ENCODE results near the gene TERC.
A peak's percentile ranks its signal among the peaks of the same experiment; 100 is the strongest.

The TERC gene

GRCh38 chr3:169764882-169765612 lies at the start of gene TERC:
TSS of gene TERC (minus strand) at chr3:169765060.
- DNase-seq (ENCODE audit: low read depth in 2 of 2) = peak; percentile 88 to 89

- peak; percentile 74 to 75 for DNase-seq (ENCODE audit: low read depth in 2 of 2)
Observed at GRCh38 chr3:169813757-169814517, 49.1 kb upstream of the TERC start.

DNA sequence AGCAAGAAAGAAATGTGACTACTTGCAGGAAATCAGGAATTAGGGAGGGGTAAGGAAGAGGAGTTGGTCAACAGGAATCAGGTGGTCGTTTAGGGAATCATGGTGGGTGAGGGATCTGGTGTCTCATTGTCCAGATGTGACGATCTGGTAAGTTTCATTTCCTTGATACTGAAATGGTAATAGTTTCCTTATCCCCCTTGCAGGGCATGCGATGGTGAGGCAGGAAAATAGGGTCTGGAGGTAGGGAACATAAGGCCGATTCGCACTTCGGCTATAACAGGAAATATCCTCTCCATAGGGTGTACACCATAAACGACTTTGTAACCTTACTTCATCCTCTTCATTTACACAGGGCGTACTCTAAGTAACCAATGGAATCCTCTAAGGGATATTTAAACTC lies 48.4 kb upstream of the TERC start:
- no peak for DNase-seq (ENCODE audit: low read depth in 2 of 2)

DNA sequence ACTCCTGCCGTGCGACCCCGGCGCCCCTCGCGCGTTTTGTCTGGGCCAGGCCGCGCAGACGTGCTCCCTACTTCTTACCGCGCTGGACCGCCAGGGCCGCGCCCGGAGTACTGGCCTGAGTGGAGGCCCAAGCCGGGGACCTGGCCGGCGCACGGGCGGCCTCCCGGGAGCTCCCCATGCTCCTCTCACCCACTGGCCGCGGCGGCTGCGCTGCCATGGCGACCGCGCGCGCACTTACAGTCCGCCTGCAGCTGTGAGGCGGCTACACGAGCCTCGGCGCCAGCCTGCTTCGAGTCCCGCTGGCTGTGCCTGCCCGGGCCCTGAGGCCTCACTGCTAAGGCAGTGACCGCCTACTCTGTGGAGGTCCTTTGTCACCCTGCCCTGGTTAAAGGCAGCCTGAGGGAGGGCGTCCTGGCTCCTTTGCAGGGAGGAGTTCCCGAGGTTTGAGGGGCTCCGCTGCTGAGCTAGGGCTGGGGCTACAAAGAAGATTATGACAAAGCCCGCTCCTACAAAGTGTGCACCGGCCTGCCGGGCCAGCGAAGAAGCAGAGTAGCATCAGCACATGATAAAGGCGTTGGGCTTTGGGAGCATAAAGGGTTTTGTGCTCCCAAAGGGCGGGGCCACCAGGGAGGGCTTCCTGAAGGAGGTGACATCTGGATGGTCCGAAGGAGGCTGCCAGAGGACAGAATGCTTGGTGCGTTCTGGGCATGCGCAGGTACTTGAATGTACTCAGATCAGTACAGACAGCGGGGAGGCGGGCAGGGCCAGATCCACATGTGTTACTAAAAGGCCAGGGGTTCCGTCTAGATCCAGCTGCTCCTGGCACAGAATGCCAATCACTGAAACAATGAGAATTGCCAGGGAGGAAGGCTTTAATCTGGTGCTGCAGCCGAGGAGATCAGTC lies 47.7 kb upstream of the TERC start, which contains the start of the genes LRRC34 and LRRIQ4:
Gene LRRC34 (minus strand): TSS at position 573 of the 904 bp plus-strand sequence. CDS start 356 bp downstream, at position 217.
Gene LRRIQ4 (plus strand): TSS at position 539 of the 904 bp plus-strand sequence. CDS start 9,052 bp downstream, outside the sequence.
- DNase-seq (ENCODE audit: low read depth in 2 of 2) = peak; percentile 62 to 64

GRCh38 chr3:169811631-169812331 lies 46.9 kb upstream of the TERC start:
- no peak for DNase-seq (ENCODE audit: low read depth in 2 of 2)

GRCh38 chr3:169809230-169809795 lies 44.5 kb upstream of the TERC start:
- DNase-seq (ENCODE audit: low read depth in 2 of 2) = no peak

GRCh38 chr3:169804681-169805080 lies 39.8 kb upstream of the TERC start:
- DNase-seq (ENCODE audit: low read depth in 2 of 2) = no peak

GRCh38 chr3:169792359-169792758 lies 27.5 kb upstream of the TERC start:
- DNase-seq (ENCODE audit: low read depth in 2 of 2) = no peak

- DNase-seq (ENCODE audit: low read depth in 2 of 2) = no peak
Observed at GRCh38 chr3:169790687-169791429, 26.0 kb upstream of the TERC start.

GRCh38 chr3:169790219-169790618 lies 25.4 kb upstream of the TERC start:
- no peak for DNase-seq (ENCODE audit: low read depth in 2 of 2)

DNA sequence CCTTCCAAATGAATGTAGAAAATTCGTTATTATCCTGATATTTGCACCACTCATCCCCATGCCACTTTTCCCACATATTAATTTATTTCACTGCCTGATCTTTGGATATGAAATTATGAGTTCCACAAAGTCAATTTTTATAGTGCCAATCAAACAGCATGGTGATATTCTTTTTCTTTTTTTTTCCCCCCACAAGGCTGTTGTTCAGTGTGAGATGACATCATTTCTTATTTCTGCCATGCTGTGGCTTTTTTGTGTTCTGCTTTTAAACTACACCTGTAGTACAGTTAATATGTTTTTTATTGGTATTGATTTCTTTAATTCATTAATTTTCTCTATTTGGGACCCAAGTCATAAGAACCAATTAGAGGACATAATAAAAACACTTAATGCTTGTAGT lies 22.9 kb upstream of the TERC start:
- no peak for DNase-seq (ENCODE audit: low read depth in 2 of 2)

GRCh38 chr3:169787120-169787519 lies 22.3 kb upstream of the TERC start:
- no peak for DNase-seq (ENCODE audit: low read depth in 2 of 2)

- no peak for DNase-seq (ENCODE audit: low read depth in 2 of 2)
Observed at GRCh38 chr3:169781209-169781855, 16.5 kb upstream of the TERC start.

GRCh38 chr3:169780742-169781141 lies 15.9 kb upstream of the TERC start:
- DNase-seq (ENCODE audit: low read depth in 2 of 2) = no peak

DNA sequence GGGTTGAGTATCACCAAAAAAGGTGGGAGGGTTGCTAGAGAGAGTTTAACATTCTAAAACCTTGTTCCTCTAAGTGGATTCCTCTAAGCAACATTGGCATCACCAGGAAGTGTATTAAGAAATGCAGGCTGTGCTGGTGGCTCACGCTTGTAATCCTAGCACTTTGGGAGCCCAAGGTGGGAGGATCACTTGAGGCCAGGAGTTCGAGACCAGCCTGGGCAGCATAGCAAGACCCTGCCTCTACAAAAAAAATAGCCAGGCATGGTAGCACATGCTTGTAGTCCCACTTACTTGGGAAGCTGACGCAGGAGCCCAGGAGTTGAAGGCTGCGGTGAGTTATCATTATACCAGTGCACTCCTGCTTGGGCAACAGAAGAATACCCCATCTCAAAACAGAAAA lies 13.0 kb upstream of the TERC start:
- no peak for DNase-seq (ENCODE audit: low read depth in 2 of 2)

- DNase-seq (ENCODE audit: low read depth in 2 of 2) = no peak
Observed at GRCh38 chr3:169774186-169774585, 9.3 kb upstream of the TERC start.

- DNase-seq (ENCODE audit: low read depth in 2 of 2) = peak; percentile 80 to 87
Observed at GRCh38 chr3:169772897-169773816, 8.3 kb upstream of the TERC start, which contains the start of gene MYNN. TSS of gene MYNN (plus strand) at chr3:169773396. CDS start at chr3:169774296, 900 bp downstream.

DNA sequence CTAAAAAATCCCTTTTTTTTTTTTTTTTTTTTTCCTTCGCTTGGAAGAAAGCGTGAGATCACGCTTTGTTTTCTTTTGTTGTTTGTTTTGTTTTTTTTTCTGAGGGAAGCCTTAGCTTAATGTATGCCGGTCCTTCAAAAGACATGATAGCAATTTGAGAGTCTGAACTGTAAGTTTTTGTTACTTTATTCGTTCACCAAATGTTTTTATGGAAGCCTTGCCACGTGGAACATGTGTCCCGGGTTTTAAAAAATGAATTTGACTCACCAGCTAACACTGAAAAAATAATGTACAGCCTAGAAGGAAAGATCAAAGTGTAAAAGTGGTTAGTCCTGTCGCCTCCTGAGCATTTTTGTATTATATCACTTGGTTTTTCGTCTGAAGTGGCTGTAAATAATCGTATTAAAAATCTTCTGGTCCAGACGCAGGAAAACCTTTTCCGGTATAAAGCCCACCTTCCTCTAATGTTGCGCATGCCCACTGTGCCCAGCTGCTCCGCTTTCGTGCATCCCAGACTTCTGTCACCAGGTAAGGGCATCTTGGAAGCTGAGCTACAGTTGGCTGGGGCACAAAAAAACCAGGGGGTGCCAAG lies 7.5 kb upstream of the TERC start:
- peak in 1 of 2 donors; percentile 45 for DNase-seq (ENCODE audit: low read depth in 2 of 2)

All from stimulated activated CD4-positive, alpha-beta T cell treated with anti-CD3 and anti-CD28 coated beads, Interleukin-15, amount 100 ng/mL, for 48 hours (primary cell).